Epithelial cell of proximal tubule (primary cell): ENCODE measurements around the gene SLC3A2. TPM values are rescaled to one million over a fixed set of nuclear protein-coding genes. Genes with fewer than 3 reads are reported as not detected.
"Not testable (repeated sequence)": the region's sequence is repeated elsewhere in the genome, so short reads cannot be mapped to it uniquely, and the experiment has no call there.

Source experiments
- DNase-seq: peaks from one replicate; pipeline ENCODE4 v3.0.0-alpha.2; 2011; ENCODE audit warnings: low read depth
- H3K4me3 ChIP-seq: 2 replicates; pipeline ENCODE4 v1.5.1; 2011; ENCODE audit warnings: low read depth, mild to moderate bottlenecking, low read length
- total RNA-seq: library from RNA; depleted of rRNA; stranded (reverse); fragments of >200 nt; gene quantifications from 2 replicates; pipeline ENCODE4 v1.2.3, GENCODE V29; 2015
- TF ChIP-seq, protein P1 (sequence below): conservative IDR thresholded peaks from 2 replicates; pipeline ENCODE4 v1.5.1; 2012; ENCODE audit warnings: low read depth, mild to moderate bottlenecking, low read length

SLC3A2 gene
- total RNA-seq, 1 donor from 2014 or later, result 97.4 TPM

DNA sequence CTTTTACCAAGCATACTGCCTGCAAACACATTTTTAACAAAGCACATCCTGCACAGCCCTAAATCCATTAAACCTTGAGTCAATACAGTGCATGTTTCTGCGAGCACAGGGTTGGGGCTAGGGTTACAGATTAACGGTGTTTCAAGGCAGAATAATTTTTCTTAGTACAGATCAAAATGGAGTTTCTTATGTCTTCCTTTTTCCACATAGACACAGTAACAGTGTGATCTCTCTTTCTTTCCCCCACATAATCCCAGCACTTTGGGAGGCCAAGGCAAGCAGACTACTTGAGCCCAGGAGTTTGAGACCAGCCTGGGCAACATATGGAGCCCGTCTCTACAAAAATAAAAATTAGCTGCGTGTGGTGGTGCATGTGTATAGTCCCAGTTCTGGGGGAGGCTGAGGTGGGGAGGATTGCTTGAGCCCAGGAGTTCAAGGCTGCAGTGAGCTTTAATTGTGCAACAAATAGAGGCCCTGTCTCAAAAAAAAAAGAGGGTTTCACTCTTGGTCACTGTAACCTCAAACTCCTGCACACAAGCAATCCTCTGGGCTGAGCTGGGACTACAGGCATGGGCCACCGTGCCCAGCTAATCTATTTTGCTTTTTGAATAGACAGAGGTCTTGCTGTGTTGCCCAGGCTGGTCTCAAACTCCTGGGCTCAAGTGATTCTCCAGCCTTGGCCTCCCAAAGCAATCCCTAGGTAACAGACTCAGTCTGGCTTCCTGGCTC, 19.7 kb upstream of the SLC3A2 start:
- TF ChIP-seq, protein P1, sequence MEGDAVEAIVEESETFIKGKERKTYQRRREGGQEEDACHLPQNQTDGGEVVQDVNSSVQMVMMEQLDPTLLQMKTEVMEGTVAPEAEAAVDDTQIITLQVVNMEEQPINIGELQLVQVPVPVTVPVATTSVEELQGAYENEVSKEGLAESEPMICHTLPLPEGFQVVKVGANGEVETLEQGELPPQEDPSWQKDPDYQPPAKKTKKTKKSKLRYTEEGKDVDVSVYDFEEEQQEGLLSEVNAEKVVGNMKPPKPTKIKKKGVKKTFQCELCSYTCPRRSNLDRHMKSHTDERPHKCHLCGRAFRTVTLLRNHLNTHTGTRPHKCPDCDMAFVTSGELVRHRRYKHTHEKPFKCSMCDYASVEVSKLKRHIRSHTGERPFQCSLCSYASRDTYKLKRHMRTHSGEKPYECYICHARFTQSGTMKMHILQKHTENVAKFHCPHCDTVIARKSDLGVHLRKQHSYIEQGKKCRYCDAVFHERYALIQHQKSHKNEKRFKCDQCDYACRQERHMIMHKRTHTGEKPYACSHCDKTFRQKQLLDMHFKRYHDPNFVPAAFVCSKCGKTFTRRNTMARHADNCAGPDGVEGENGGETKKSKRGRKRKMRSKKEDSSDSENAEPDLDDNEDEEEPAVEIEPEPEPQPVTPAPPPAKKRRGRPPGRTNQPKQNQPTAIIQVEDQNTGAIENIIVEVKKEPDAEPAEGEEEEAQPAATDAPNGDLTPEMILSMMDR, result no peak
- DNase-seq, result no peak
- H3K4me3 ChIP-seq, result no peak overlapping the region

DNA sequence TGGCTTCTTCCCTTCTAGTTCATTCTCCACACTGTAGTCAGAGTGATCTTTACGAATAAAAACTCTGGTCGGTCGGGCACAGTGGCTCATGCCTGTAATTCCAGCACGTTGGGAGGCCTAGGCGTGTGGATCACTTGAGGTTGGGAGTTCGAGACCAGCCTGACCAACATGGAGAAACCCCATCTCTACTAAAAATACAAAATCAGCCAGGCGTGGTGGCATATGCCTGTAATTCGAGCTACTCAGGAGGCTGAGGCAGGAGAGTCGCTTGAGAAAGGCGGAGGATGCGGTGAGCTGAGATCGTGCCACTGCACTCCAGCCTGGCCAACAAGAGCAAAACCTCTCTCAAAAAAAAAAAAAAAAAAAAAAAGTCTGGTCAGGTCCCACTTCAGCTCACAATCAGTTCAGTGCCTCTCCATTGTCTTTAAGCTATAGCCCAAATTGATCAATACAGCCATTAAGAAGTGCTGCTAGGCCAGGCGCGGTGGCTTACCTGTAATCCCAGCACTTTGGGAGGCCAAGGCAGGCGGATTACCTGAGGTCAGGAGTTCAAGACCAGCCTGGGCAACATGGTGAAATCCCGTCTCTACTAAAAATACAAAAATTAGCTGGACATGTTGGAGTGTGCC, 19.0 kb upstream of the SLC3A2 start:
- DNase-seq, H3K4me3 ChIP-seq: not testable (repeated sequence)

DNA sequence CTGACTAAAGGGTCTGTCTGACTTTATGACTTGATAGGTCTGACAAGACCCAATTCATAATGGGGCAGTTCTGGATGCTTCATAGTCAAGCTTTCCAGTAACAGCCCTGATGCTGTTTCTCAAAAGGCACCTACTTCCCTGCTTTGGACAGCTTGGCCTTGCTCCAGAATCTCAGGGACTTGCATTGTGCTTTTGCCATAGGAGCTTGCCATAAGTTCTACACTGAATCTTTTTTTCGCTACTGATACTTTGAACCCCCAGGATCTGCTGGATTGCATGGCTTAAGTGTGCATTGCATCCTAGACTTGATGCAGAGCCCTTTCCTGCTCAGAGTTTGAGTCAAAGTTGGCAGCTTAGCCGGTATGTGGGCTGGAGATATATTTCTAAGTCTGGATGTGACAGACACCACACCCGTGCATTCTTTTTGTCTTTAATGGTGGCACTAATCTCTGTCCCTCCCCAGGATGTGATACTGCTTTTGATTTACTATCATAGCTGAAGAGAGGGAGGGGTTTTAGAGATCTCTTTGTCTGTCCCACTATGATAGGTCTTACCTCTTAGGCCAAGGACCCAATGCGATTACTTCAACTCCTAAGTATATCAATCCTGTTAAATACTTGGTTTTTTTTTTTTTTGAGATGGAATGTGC, 16.9 kb upstream of the SLC3A2 start:
- no peak overlapping the region for H3K4me3 ChIP-seq
- DNase-seq, result no peak
- TF ChIP-seq, protein P1, result no peak

DNA sequence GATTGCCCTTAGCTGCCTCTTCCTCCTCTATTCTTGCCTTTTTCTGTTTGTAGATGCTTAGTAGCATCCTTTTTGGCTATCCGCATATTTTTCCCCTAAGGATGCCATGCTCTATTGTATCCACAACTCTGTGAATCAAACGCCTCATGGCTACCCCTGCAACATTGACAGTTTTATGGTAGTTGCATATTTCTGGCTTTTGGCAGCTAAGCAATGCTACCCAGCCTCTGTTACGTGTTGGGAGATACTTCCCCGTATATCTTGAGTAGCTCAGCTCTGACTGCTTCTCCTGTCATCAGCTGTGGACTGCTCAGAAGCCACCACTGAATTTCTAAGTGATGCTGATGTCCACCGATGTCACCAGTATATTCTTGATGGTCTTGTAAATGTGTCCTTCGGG, 15.1 kb upstream of the SLC3A2 start:
- no peak for DNase-seq
- TF ChIP-seq, protein P1, result no peak
- H3K4me3 ChIP-seq, result no peak overlapping the region

DNA sequence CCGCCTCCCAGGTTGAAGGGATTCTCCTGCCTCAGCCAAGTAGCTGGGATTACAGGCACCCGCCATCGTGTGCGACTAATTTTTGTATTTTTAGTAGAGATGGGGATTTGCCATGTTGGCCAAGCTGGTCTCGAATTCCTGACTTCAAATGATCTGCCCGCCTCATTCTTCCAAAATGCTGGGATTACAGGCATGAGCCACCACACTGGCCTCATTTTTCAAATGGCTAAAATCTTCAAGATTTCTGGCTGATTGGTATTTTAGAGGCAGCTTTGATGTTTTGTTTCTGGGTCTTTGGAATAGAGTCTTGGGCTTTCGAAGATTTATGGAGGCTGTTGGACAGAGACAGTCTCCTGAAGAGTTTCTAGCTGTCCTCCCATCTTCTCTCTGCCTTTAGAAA, 5.8 kb upstream of the SLC3A2 start:
- H3K4me3 ChIP-seq, result no peak overlapping the region
- DNase-seq, result no peak
- TF ChIP-seq, protein P1, result no peak

DNA sequence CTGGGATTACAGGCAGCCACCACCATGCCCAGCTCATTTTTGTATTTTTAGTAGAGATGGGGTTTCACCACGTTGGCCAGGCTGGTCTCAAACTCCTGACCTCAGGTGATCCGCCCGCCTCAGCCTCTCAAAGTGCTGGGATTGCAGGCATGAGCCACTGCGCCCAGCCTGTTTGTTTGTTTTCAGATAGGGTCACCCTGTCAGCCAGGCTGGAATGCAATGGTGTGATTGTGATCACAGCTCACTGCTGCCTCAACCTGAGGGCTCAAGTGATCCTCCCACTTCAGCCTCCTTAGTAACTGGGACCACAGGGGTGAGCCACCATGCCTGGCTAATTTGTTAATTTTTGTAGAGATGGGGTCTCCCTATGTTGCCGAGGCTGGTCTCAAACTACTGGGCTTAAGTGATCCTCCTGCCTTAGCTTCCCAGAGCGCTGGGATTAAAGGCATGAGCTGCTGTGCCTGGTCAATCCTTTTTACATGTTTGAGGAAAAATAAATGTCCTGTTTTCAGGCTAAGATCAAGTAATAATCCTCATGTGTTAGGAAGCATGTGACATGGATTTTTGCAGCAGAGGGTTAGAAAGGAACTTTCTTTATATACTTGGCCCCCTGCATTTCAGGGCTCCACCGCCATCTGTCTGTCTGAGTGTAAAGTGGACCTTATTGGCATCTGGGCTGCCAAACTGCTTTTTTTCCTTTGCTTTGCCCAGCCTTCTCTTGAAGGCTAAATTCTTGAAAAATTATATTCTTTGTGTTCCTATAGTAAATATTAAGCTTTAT, 4.8 kb upstream of the SLC3A2 start:
- no peak overlapping the region for H3K4me3 ChIP-seq
- TF ChIP-seq, protein P1, result no peak
- no peak for DNase-seq

DNA sequence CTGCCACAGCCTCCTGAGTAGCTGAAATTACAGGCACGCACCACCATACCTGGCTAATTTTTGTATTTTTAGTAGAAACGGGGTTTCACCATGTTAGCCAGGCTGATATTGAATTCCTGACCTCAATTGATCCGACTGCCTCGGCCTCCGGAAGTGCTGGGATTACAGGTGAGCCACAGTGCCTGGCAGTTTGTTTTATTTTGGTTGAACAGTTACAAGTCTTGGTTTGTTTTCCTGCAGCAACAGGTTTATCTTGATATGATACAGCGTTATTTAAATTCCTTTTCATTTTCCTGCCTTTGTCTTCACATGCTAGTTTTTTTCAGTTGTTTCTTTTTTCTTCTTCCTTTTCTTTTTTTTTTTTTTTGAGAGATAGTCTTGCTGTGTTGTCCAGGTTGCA, 4.0 kb upstream of the SLC3A2 start:
- TF ChIP-seq, protein P1, result no peak
- DNase-seq, result no peak
- H3K4me3 ChIP-seq, result no peak overlapping the region
